HepG2 (cell line): ENCODE data around the gene CLASP1. TPM values are rescaled to one million over a fixed set of nuclear protein-coding genes. Genes with fewer than 3 reads are reported as not detected.

Source experiments
- ATAC-seq: fragments of 200-7000 bp; cut with Tn5 transposase; 3 replicates; pipeline ENCODE4 v1.9.1; 2020; ENCODE audit warnings: mild to moderate bottlenecking, moderate library complexity
- BruUV-seq: library from RNA; stranded (reverse); fragments of 400-500 nt; replicated peaks from 2 replicates; lab custom pipeline; 2021; lab: Mats Ljungman, UMichigan
- CTCF ChIA-PET: fragments of 300-600 bp; formaldehyde crosslinking; extraction: SDS; loops from one replicate; lab custom pipeline; 2021; ENCODE audit warnings: low total read pairs, inconsistent platforms, low intra/inter-chr PET ratio; lab: Yijun Ruan, JAX
- POLR2A ChIA-PET: fragments of 350-600 bp; sonication (Branson Sonifier 250); formaldehyde crosslinking; loops from one replicate; lab custom pipeline; 2020; ENCODE audit warnings: antibody characterized with exemption, inconsistent platforms; lab: Yijun Ruan, JAX
- DNase-seq: peaks from one replicate; pipeline ENCODE4 v3.0.0-alpha.2; 2015; ENCODE audit warnings: low spot score
- FAIRE-seq: peaks from 3 replicates; lab custom pipeline; 2011; peaks lifted over from hg19 to GRCh38; lab: Jason Lieb, UNC
- H2AFZ ChIP-seq: one replicate; pipeline ENCODE4 v1.6.1; 2011; ENCODE audit warnings: low read length, inconsistent platforms
- H3K27ac ChIP-seq: fragments of 300-600 bp; 3 replicates; pipeline ENCODE4 v1.8.0; 2011; ENCODE audit warnings: mixed run types, mild to moderate bottlenecking, mixed read lengths, low read length, inconsistent platforms; ENCODE audit not compliant: insufficient read depth; ENCODE audit errors: extremely low read length
- H3K27me3 ChIP-seq, 2 experiments: fragments of 200-600 bp in 1 of 2; 2 replicates in 1 of 2; 3 replicates in 1 of 2; pipeline versions ENCODE4 v1.6.0 to v1.8.0; 2011; ENCODE audit warnings: low read length in 2 of 2, mild to moderate bottlenecking in 2 of 2, moderate library complexity in 2 of 2, inconsistent platforms in 1 of 2; ENCODE audit not compliant: insufficient read depth in 2 of 2, control insufficient read depth in 1 of 2
- H3K36me3 ChIP-seq, 2 experiments: fragments of 200-600 bp in 1 of 2; replicated peaks in 1 of 2; 2 replicates in 1 of 2; 3 replicates in 1 of 2; pipeline versions ENCODE4 v1.5.1 to v1.8.0; 2011; ENCODE audit warnings: low read length in 2 of 2, inconsistent platforms in 1 of 2; ENCODE audit not compliant: insufficient read depth in 2 of 2, control insufficient read depth in 1 of 2
- H3K4me1 ChIP-seq: 2 replicates; pipeline ENCODE4 v1.5.1; 2012; ENCODE audit warnings: low read length, inconsistent platforms; ENCODE audit not compliant: insufficient read depth
- H3K4me2 ChIP-seq: 2 replicates; pipeline ENCODE4 v1.6.0; 2011; ENCODE audit warnings: low read depth, low read length, inconsistent platforms
- H3K4me3 ChIP-seq, 3 experiments: fragments of 200-600 bp in 1 of 3; sonication (generic), shearing (Covaris generic) in 1 of 3; replicated peaks in 1 of 3; 2 replicates each; pipeline ENCODE4 v1.5.1; 2011 to 2016; ENCODE audit warnings: low read length in 3 of 3, inconsistent platforms in 2 of 3, low read depth in 2 of 3, mild to moderate bottlenecking in 2 of 3, control low read depth in 1 of 3, mixed read lengths in 1 of 3; ENCODE audit not compliant: insufficient read depth in 1 of 3
- H3K79me2 ChIP-seq: one replicate; pipeline ENCODE4 v1.6.1; 2011; ENCODE audit warnings: low read length, inconsistent platforms; ENCODE audit not compliant: insufficient read depth
- H3K9ac ChIP-seq: 2 replicates; pipeline ENCODE4 v1.6.0; 2011; ENCODE audit warnings: mild to moderate bottlenecking, low read depth, low read length, inconsistent platforms; ENCODE audit not compliant: insufficient read depth
- H3K9me3 ChIP-seq: 2 replicates; pipeline ENCODE4 v1.5.1; 2012; ENCODE audit warnings: mild to moderate bottlenecking, low read length
- H4K20me1 ChIP-seq: 2 replicates; pipeline ENCODE4 v1.6.0; 2011; ENCODE audit warnings: inconsistent platforms, mild to moderate bottlenecking, low read length, moderate library complexity; ENCODE audit not compliant: insufficient read depth
- ARID2 ChIP-seq: sonication (generic); formaldehyde crosslinking; IDR thresholded peaks from 2 replicates; pipeline ENCODE4 v1.8.1; 2022; ENCODE audit warnings: mild to moderate bottlenecking, missing genetic modification reagents, borderline replicate concordance
- HNRNPLL ChIP-seq: fragments of 200-400 bp; formaldehyde crosslinking; IDR thresholded peaks from 2 replicates; pipeline ENCODE4 v1.6.1; 2017; ENCODE audit warnings: mild to moderate bottlenecking, low read depth, low read length; ENCODE audit not compliant: poor library complexity, severe bottlenecking
- KLF15 ChIP-seq: sonication (generic); formaldehyde crosslinking; IDR thresholded peaks from 2 replicates; pipeline ENCODE4 v1.8.1; 2023; ENCODE audit warnings: borderline replicate concordance, mild to moderate bottlenecking, inconsistent platforms, missing genetic modification reagents, mixed read lengths
- NFE2 ChIP-seq: sonication (generic); formaldehyde crosslinking; IDR thresholded peaks from 2 replicates; pipeline ENCODE4 v1.4.0; 2020; ENCODE audit warnings: missing genetic modification reagents
- NFKB2 ChIP-seq: sonication (generic); formaldehyde crosslinking; IDR thresholded peaks from 2 replicates; pipeline ENCODE4 v1.4.0; 2020; ENCODE audit warnings: missing genetic modification reagents, borderline replicate concordance
- SRY ChIP-seq: sonication (generic); formaldehyde crosslinking; IDR thresholded peaks from 2 replicates; pipeline ENCODE4 v1.8.0; 2022; ENCODE audit warnings: mild to moderate bottlenecking, missing genetic modification reagents
- ZNF546 ChIP-seq: sonication (generic); formaldehyde crosslinking; conservative IDR thresholded peaks from 2 replicates; pipeline ENCODE4 v1.8.1; 2023; ENCODE audit warnings: mild to moderate bottlenecking, missing genetic modification reagents
- WGBS: methylation state at CpG from one replicate; pipeline ENCODE4 v1.1.6; 2017; ENCODE audit warnings: low lambda C conversion rate; 5-methylcytosine and 5-hydroxymethylcytosine counted together
- in situ Hi-C: cut with HindIII; loops from 2 replicates; pipeline ENCODE4 v1.10.0; 2017; ENCODE audit warnings: low pct_unique_long_range_greater_than_20kb; ENCODE audit not compliant: extremely low pct_ligation_motif_present
- intact Hi-C: fragments of 100-400 bp; cut with micrococcal nuclease; formaldehyde crosslinking; loops from one replicate; pipeline ENCODE4 v1.10.0; 2022; ENCODE audit not compliant: unreplicated experiment
- polyA plus RNA-seq, 8 experiments: library from polyadenylated mRNA; depleted of rRNA in 3 of 8; stranded (reverse) in 7 of 8; unstranded in 1 of 8; fragments of >200 nt; fragmentation: Illumina TruSeq in 4 of 8; extraction: Trizol in 4 of 8; gene quantifications; 2 replicates each; pipeline versions ENCODE4 v1.2.1 to v1.2.3, GENCODE V29; 2011 to 2016; ENCODE audit warnings: low read depth in 4 of 8, missing spikeins in 1 of 8, mixed read lengths in 1 of 8; ENCODE audit not compliant: insufficient read depth in 1 of 8
- total RNA-seq, 5 experiments: library from RNA; depleted of rRNA; stranded (reverse); fragments of >200 nt; fragmentation: Illumina TruSeq; extraction: Trizol; gene quantifications; 2 replicates each; pipeline ENCODE4 v1.2.3, GENCODE V29; 2016; ENCODE audit warnings: low read depth in 1 of 5
- TF ChIP-seq, protein P1 (sequence below): sonication (generic); formaldehyde crosslinking; conservative IDR thresholded peaks from 2 replicates; pipeline ENCODE4 v1.8.0; 2022; ENCODE audit warnings: missing genetic modification reagents
- TF ChIP-seq, protein P2 (sequence below): sonication (generic); formaldehyde crosslinking; IDR thresholded peaks from 2 replicates; pipeline ENCODE4 v1.5.0; 2020; ENCODE audit warnings: missing genetic modification reagents, mild to moderate bottlenecking, borderline replicate concordance
- TF ChIP-seq, protein P3 (sequence below): sonication (generic); formaldehyde crosslinking; IDR thresholded peaks from 2 replicates; pipeline ENCODE4 v1.4.0; 2020; ENCODE audit warnings: missing genetic modification reagents, borderline replicate concordance

The CLASP1 gene
- total and polyA plus RNA-seq, 2 of the 13 experiments (the other 11 are each of a cell fraction or from before 2014, with no cell fraction given): 11.7 to 47.9 TPM

DNA sequence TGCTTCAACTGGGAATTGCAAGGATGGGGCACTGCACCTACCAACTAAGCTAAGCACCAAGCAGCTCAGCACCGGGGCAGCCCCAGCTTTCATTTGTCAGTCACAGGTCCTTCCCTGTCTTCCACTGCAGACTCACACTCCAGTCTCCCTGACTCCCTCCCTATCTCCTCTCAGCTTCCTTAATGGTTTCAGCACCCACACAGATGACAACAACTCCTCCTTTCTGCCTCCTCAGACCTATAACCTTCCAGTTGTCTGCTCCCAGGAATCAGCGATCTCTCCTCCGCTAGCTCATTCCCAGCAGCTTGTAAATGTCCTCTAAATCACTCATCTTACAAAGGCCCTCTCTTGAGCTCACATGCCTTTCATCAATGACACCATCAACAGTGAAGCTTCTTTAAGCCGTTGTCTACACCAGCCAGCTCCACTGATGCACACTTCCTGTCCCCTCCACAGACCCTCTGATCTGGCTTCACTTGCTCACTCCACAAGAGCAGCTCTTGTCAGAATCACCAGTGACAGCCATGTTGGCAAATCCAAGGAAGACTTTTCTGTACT lies 32.1 kb downstream of the CLASP1 start:
- no peak overlapping the region for H3K27ac ChIP-seq
- no peak for DNase-seq
- peaks cover 0 to 8% of the 10 kb centered on the region in 2 experiments; a peak in 2 of 5 replicates for H3K36me3 ChIP-seq
- ChIA-PET CTCF (no interaction called here), POLR2A (no interaction called here)
- peaks cover 6% of the 10 kb centered on the region for H3K4me1 ChIP-seq
- no peaks in the 10 kb centered on the region for H3K27me3 ChIP-seq
- intact Hi-C loops: no loop called here
- H3K79me2 ChIP-seq: peaks cover 72% of the 10 kb centered on the region
- no peak overlapping the region for H3K9ac ChIP-seq
- 0 out of 2 replicates have a peak, but pooled peaks cover 4% of the 10 kb centered on the region for H4K20me1 ChIP-seq
- no peak for FAIRE-seq
- ATAC-seq: peak; percentile 35
- BruUV-seq: no TSS peak
- in situ Hi-C loops: no loop called here
- WGBS: 90% methylated on average over 4 of the region's 4 CpGs
- H3K9me3 ChIP-seq: no peaks in the 10 kb centered on the region
- H2AFZ ChIP-seq: no peak overlapping the region
- H3K4me3 ChIP-seq: no peak overlapping the region
- TF ChIP-seq NFKB2 (CRISPR knock-in tag): no peak
- TF ChIP-seq ARID2 (CRISPR knock-in tag): 0 out of 2 replicates have a peak, but pooled peaks have one; percentile 36
- TF ChIP-seq NFE2 (CRISPR knock-in tag): no peak
- TF ChIP-seq SRY: no peak
- TF ChIP-seq, all 625 proteins: peak for 1
- H3K4me2 ChIP-seq: no peak overlapping the region

DNA sequence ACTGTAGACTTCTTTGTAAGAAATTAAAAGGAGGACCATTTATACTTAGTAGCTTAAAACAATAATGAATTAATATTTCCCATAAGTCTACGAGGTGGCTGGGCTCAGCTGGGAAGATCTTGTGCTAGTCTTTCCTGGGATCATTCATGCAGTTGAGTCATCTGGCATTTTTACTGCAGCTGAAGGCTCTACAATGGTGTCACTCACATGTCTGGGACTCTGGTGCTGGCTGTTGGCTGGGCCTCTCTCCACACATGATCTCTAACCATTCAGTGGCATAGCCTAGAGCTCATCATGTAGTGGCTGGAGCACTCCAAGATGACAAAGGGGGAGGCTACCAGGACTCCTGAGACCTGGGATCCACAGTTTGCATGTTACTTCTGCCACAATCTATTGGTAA lies 35.5 kb downstream of the CLASP1 start:
- in situ Hi-C loops: no loop called here
- WGBS: 89% methylated on average over 1 of the region's 1 CpG
- CTCF ChIA-PET: no interaction called here

More for the DNA sequence above, 35.5 kb downstream of the CLASP1 start:
- no peak for DNase-seq
- intact Hi-C loops: no loop called here
- Histone ChIP-seq H3K9me3 (no peaks in the 10 kb centered on the region), H3K79me2 (peaks cover 57% of the 10 kb centered on the region), H3K4me2 (no peak overlapping the region), H3K4me1 (peaks cover 12% of the 10 kb centered on the region), H3K27me3 (no peaks in the 10 kb centered on the region), H3K36me3 (peaks cover 0 to 8% of the 10 kb centered on the region in 2 experiments; a peak in 2 of 5 replicates), H3K9ac (no peak overlapping the region), H3K27ac (no peak overlapping the region), H2AFZ (no peak overlapping the region), H3K4me3 (no peak overlapping the region), H4K20me1 (peaks cover 4% of the 10 kb centered on the region; the same call in 1 of the 2 replicates)
- TF ChIP-seq HNRNPLL (no peak), KLF15 (CRISPR knock-in tag) (no peak), ZNF546 (CRISPR knock-in tag) (no peak)
- TF ChIP-seq, protein P1, sequence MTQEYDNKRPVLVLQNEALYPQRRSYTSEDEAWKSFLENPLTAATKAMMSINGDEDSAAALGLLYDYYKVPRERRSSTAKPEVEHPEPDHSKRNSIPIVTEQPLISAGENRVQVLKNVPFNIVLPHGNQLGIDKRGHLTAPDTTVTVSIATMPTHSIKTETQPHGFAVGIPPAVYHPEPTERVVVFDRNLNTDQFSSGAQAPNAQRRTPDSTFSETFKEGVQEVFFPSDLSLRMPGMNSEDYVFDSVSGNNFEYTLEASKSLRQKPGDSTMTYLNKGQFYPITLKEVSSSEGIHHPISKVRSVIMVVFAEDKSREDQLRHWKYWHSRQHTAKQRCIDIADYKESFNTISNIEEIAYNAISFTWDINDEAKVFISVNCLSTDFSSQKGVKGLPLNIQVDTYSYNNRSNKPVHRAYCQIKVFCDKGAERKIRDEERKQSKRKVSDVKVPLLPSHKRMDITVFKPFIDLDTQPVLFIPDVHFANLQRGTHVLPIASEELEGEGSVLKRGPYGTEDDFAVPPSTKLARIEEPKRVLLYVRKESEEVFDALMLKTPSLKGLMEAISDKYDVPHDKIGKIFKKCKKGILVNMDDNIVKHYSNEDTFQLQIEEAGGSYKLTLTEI: no peak
- TF ChIP-seq, protein P2, sequence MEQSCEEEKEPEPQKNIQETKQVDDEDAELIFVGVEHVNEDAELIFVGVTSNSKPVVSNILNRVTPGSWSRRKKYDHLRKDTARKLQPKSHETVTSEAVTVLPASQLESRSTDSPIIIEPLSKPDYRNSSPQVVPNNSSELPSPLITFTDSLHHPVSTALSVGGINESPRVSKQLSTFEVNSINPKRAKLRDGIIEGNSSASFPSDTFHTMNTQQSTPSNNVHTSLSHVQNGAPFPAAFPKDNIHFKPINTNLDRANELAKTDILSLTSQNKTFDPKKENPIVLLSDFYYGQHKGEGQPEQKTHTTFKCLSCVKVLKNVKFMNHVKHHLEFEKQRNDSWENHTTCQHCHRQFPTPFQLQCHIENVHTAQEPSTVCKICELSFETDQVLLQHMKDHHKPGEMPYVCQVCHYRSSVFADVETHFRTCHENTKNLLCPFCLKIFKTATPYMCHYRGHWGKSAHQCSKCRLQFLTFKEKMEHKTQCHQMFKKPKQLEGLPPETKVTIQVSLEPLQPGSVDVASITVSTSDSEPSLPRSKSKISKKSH (CRISPR knock-in tag): no peak
- TF ChIP-seq, protein P3, sequence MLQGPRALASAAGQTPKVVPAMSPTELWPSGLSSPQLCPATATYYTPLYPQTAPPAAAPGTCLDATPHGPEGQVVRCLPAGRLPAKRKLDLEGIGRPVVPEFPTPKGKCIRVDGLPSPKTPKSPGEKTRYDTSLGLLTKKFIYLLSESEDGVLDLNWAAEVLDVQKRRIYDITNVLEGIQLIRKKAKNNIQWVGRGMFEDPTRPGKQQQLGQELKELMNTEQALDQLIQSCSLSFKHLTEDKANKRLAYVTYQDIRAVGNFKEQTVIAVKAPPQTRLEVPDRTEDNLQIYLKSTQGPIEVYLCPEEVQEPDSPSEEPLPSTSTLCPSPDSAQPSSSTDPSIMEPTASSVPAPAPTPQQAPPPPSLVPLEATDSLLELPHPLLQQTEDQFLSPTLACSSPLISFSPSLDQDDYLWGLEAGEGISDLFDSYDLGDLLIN (CRISPR knock-in tag): no peak
- FAIRE-seq: no peak
- ATAC-seq: no peak
- no TSS peak for BruUV-seq
- POLR2A ChIA-PET: no interaction called here
